ENCODE results near the gene PAK5.

DNA sequence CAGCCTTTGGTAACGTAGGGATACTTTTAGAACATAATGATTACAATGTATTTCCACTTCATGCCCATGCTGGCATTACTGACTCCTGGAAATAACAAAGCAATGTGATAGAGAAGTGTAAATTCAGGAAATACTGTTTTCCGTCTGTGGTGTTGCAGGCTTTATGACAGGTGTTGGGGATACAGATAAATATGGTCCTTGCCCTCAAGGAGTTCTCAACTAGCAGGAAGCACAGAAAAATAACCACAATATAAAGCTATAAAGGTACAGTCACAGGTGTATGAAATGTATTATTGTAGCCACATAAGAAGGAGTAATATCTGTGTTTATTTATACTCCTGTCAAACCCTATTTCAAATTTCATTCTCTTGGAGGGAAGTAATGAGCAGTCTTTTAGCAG, 337.4 kb downstream of the PAK5 start:
- TF ChIP-seq POLR2A (IDR thresholded peaks at IDR 0.05; ENCODE audit: low read depth, low read length) (no peak), POLR2AphosphoS5 (IDR thresholded peaks at IDR 0.05; ENCODE audit: low read depth, low read length) (no peak)
